Measurements from ENCODE around the gene RSPH6A. TPM values are rescaled to one million over a fixed set of nuclear protein-coding genes. Genes with fewer than 3 reads are reported as not detected.
A peak's percentile ranks its signal among the peaks of the same experiment; 100 is the strongest.

RSPH6A gene
- total RNA-seq, 4 donors from 2014 or later, result 0.23 TPM; not detected in 3

- Histone ChIP-seq H3K27me3 (no peaks in the 10 kb centered on the region), H3K4me1 (peaks cover 3 to 61% (median 36%) of the 10 kb centered on the region in 3 donors), H3K4me3 (peak overlapping the region in 1 of 2 donors; percentile 93), H3K27ac (peak overlapping the region; percentile 86 to 99 (median 98)), H3K9me3 (no peaks in the 10 kb centered on the region), H3K36me3 (no peaks in the 10 kb centered on the region)
- ATAC-seq, result no peak
- 20 to 26% methylated on average over 1 to 3 of the region's 23 CpGs for WGBS, 2 donors (ENCODE audit: low coverage in 1 of 2)
- TF ChIP-seq POLR2A (IDR thresholded peaks at IDR 0.05) (no peak), EP300 (IDR thresholded peaks at IDR 0.05) (no peak), POLR2AphosphoS5 (IDR thresholded peaks at IDR 0.05) (no peak)
- TF ChIP-seq, protein P1, sequence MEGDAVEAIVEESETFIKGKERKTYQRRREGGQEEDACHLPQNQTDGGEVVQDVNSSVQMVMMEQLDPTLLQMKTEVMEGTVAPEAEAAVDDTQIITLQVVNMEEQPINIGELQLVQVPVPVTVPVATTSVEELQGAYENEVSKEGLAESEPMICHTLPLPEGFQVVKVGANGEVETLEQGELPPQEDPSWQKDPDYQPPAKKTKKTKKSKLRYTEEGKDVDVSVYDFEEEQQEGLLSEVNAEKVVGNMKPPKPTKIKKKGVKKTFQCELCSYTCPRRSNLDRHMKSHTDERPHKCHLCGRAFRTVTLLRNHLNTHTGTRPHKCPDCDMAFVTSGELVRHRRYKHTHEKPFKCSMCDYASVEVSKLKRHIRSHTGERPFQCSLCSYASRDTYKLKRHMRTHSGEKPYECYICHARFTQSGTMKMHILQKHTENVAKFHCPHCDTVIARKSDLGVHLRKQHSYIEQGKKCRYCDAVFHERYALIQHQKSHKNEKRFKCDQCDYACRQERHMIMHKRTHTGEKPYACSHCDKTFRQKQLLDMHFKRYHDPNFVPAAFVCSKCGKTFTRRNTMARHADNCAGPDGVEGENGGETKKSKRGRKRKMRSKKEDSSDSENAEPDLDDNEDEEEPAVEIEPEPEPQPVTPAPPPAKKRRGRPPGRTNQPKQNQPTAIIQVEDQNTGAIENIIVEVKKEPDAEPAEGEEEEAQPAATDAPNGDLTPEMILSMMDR (IDR thresholded peaks at IDR 0.05), result no peak
Observed at GRCh38 chr19:45765702-45766295, 49.3 kb downstream of the RSPH6A start.

GRCh38 chr19:45764945-45765701 is 50.0 kb downstream of the RSPH6A start:
- TF ChIP-seq EP300 (IDR thresholded peaks at IDR 0.05) (no peak), POLR2A (IDR thresholded peaks at IDR 0.05) (no peak), POLR2AphosphoS5 (IDR thresholded peaks at IDR 0.05) (no peak)
- TF ChIP-seq, protein P1 (IDR thresholded peaks at IDR 0.05), result no peak
- H3K4me3 ChIP-seq, result peak overlapping the region in 1 of 2 donors; percentile 93
- WGBS, 2 donors (ENCODE audit: low coverage in 1 of 2), result 19 to 43% methylated on average over 4 to 8 of the region's 21 CpGs
- no peaks in the 10 kb centered on the region for H3K27me3 ChIP-seq
- no peaks in the 10 kb centered on the region for H3K9me3 ChIP-seq
- peak overlapping the region; percentile 86 to 99 (median 98) for H3K27ac ChIP-seq
- no peaks in the 10 kb centered on the region for H3K36me3 ChIP-seq
- ATAC-seq, result no peak
- peaks cover 3 to 55% (median 35%) of the 10 kb centered on the region in 3 donors for H3K4me1 ChIP-seq

- ATAC-seq, result no peak
- Histone ChIP-seq H3K4me1 (peaks cover 3 to 51% (median 35%) of the 10 kb centered on the region in 3 donors), H3K36me3 (no peaks in the 10 kb centered on the region), H3K9me3 (no peaks in the 10 kb centered on the region), H3K4me3 (peak overlapping the region in 1 of 2 donors; percentile 16), H3K27ac (peak overlapping the region; percentile 86 to 99 (median 98)), H3K27me3 (no peaks in the 10 kb centered on the region)
- WGBS, 2 donors (ENCODE audit: low coverage in 1 of 2), result no CpG with 5 or more reads among the region's 6 CpGs
- no peak for TF ChIP-seq POLR2AphosphoS5 (IDR thresholded peaks at IDR 0.05)
Observed at GRCh38 chr19:45764475-45764874, 50.6 kb downstream of the RSPH6A start.

GRCh38 chr19:45763691-45764294 is 51.3 kb downstream of the RSPH6A start:
- no peak for TF ChIP-seq POLR2A (IDR thresholded peaks at IDR 0.05)
- TF ChIP-seq EP300 (IDR thresholded peaks at IDR 0.05), result no peak
- TF ChIP-seq, protein P1 (IDR thresholded peaks at IDR 0.05), result no peak
- no peak for TF ChIP-seq POLR2AphosphoS5 (IDR thresholded peaks at IDR 0.05)
- H3K9me3 ChIP-seq, result no peaks in the 10 kb centered on the region
- H3K27ac ChIP-seq, result peak overlapping the region; percentile 86 to 99 (median 98)
- peaks cover 3 to 51% (median 35%) of the 10 kb centered on the region in 3 donors for H3K4me1 ChIP-seq
- ATAC-seq, result no peak
- H3K36me3 ChIP-seq, result no peaks in the 10 kb centered on the region
- H3K4me3 ChIP-seq, result peak overlapping the region in 1 of 2 donors; percentile 16
- H3K27me3 ChIP-seq, result no peaks in the 10 kb centered on the region
- WGBS, 2 donors (ENCODE audit: low coverage in 1 of 2), result 80 to 100% methylated on average over 1 of the region's 27 CpGs

- H3K36me3 ChIP-seq, result no peaks in the 10 kb centered on the region
- peaks cover 3 to 51% (median 35%) of the 10 kb centered on the region in 3 donors for H3K4me1 ChIP-seq
Observed at GRCh38 chr19:45762870-45763631, 52.1 kb downstream of the RSPH6A start.

More at GRCh38 chr19:45762870-45763631, 52.1 kb downstream of the RSPH6A start:
- no peak for ATAC-seq
- Histone ChIP-seq H3K27me3 (no peaks in the 10 kb centered on the region), H3K9me3 (no peaks in the 10 kb centered on the region), H3K4me3 (no peak overlapping the region), H3K27ac (peak overlapping the region in 3 of 4 donors; percentile 96 to 99 (median 99))
- 87% methylated on average over 4 of the region's 15 CpGs; no CpG with 5 or more reads in 1 of the 2 donors for WGBS, 2 donors (ENCODE audit: low coverage in 1 of 2)
- TF ChIP-seq POLR2AphosphoS5 (IDR thresholded peaks at IDR 0.05), result no peak
- no peak for TF ChIP-seq EP300 (IDR thresholded peaks at IDR 0.05)
- no peak for TF ChIP-seq POLR2A (IDR thresholded peaks at IDR 0.05)
- TF ChIP-seq, protein P1 (IDR thresholded peaks at IDR 0.05), result no peak

Data from gastroesophageal sphincter (tissue), 4 donors.